H1 (cell line): ENCODE data around the gene TMUB1. TPM values are rescaled to one million over a fixed set of nuclear protein-coding genes. Genes with fewer than 3 reads are reported as not detected.

Experiments
- CTCF ChIA-PET: fragments of 300-600 bp; sonication (Branson Sonifier 250); formaldehyde crosslinking; loops from one replicate; lab custom pipeline; 2021; ENCODE audit not compliant: partially characterized antibody; lab: Charles Lee
- POLR2A ChIA-PET: fragments of 300-600 bp; sonication (Branson Sonifier 250); formaldehyde crosslinking; loops from one replicate; lab custom pipeline; 2021; ENCODE audit warnings: inconsistent platforms; ENCODE audit not compliant: partially characterized antibody; lab: Charles Lee
- DNase-seq, 2 experiments: peaks; one replicate each; pipeline versions ENCODE4 v3.0.0 to v3.0.0-alpha.2; 2010 to 2022; ENCODE audit warnings: low spot score in 2 of 2, low read depth in 1 of 2, mixed read lengths in 1 of 2
- FAIRE-seq: peaks from 2 replicates; lab custom pipeline; 2011; peaks lifted over from hg19 to GRCh38; lab: Jason Lieb, UNC
- H2AFZ ChIP-seq: 2 replicates; pipeline ENCODE4 v1.8.1; 2012; ENCODE audit warnings: low read length, inconsistent platforms
- H2AK5ac ChIP-seq: 2 replicates; pipeline ENCODE4 v1.6.1; 2013; ENCODE audit warnings: low read depth, low read length
- H2BK120ac ChIP-seq: replicated peaks from 2 replicates; pipeline ENCODE3; 2013; ENCODE audit warnings: low read depth, low read length, inconsistent platforms
- H2BK12ac ChIP-seq: 2 replicates; pipeline ENCODE4 v1.6.1; 2013; ENCODE audit warnings: low read depth, low read length
- H2BK15ac ChIP-seq: 2 replicates; pipeline ENCODE4 v1.6.1; 2013; ENCODE audit warnings: low read length
- H2BK20ac ChIP-seq: 2 replicates; pipeline ENCODE4 v1.6.1; 2013; ENCODE audit warnings: low read length
- H2BK5ac ChIP-seq: 2 replicates; pipeline ENCODE4 v1.6.1; 2013; ENCODE audit warnings: low read depth, low read length
- H3K14ac ChIP-seq: 2 replicates; pipeline ENCODE4 v1.6.1; 2013; ENCODE audit warnings: inconsistent platforms; ENCODE audit not compliant: insufficient read length
- H3K18ac ChIP-seq: 2 replicates; pipeline ENCODE4 v1.6.1; 2013; ENCODE audit warnings: low read length; ENCODE audit errors: extremely low read depth
- H3K23ac ChIP-seq: 2 replicates; pipeline ENCODE4 v1.6.1; 2013; ENCODE audit warnings: inconsistent platforms; ENCODE audit not compliant: insufficient read length
- H3K23me2 ChIP-seq: 2 replicates; pipeline ENCODE4 v1.6.1; 2013; ENCODE audit warnings: low read depth, low read length
- H3K27ac ChIP-seq: 2 replicates; pipeline ENCODE4 v1.6.1; 2011; ENCODE audit warnings: low read depth, low read length, inconsistent platforms
- H3K27me3 ChIP-seq, 4 experiments: replicated peaks in 1 of 4; 1 replicate in 1 of 4; 2 replicates in 3 of 4; pipeline versions ENCODE4 v1.6.1 to v1.8.1; 2011 to 2013; ENCODE audit warnings: low read length in 3 of 4, mild to moderate bottlenecking in 3 of 4, inconsistent platforms in 2 of 4, mixed read lengths in 2 of 4, moderate library complexity in 1 of 4; ENCODE audit not compliant: control insufficient read depth in 3 of 4, insufficient read depth in 3 of 4; ENCODE audit errors: extremely low read depth in 1 of 4
- H3K36me3 ChIP-seq, 4 experiments: 2 replicates each; pipeline versions ENCODE4 v1.6.1 to v1.8.1; 2011 to 2013; ENCODE audit warnings: mild to moderate bottlenecking in 4 of 4, low read length in 3 of 4, moderate library complexity in 2 of 4, control low read depth in 1 of 4, inconsistent platforms in 1 of 4; ENCODE audit not compliant: insufficient read depth in 4 of 4, control insufficient read depth in 2 of 4
- H3K4ac ChIP-seq: replicated peaks from 2 replicates; pipeline ENCODE3; 2013; ENCODE audit warnings: low read length, low read depth, mixed read lengths, inconsistent platforms; ENCODE audit not compliant: insufficient read length
- H3K4me1 ChIP-seq, 4 experiments: replicated peaks in 1 of 4; 1 replicate in 1 of 4; 2 replicates in 3 of 4; pipeline versions ENCODE4 v1.6.1 to v1.8.1; 2011 to 2013; ENCODE audit warnings: low read length in 3 of 4, inconsistent platforms in 2 of 4, mixed read lengths in 1 of 4; ENCODE audit not compliant: insufficient read depth in 4 of 4, control insufficient read depth in 3 of 4
- H3K4me2 ChIP-seq, 2 experiments: 2 replicates each; pipeline versions ENCODE4 v1.6.1 to v1.8.1; 2011 to 2013; ENCODE audit warnings: low read depth in 2 of 2, low read length in 2 of 2, control low read depth in 1 of 2, inconsistent platforms in 1 of 2, mild to moderate bottlenecking in 1 of 2; ENCODE audit not compliant: insufficient read depth in 1 of 2
- H3K4me3 ChIP-seq, 4 experiments: fragments of 200-600, 300-600 bp in 1 of 4; sonication (generic), shearing (Covaris generic), sonication (Bioruptor Twin) in 1 of 4; 2 replicates each; pipeline versions ENCODE4 v1.5.1 to v1.8.1; 2011 to 2016; ENCODE audit warnings: low read length in 4 of 4, low read depth in 3 of 4, control low read depth in 2 of 4, inconsistent platforms in 2 of 4, mild to moderate bottlenecking in 2 of 4, mixed read lengths in 1 of 4, moderate library complexity in 1 of 4; ENCODE audit not compliant: insufficient read depth in 2 of 4; ENCODE audit errors: extremely low read depth in 1 of 4
- H3K56ac ChIP-seq: replicated peaks from 2 replicates; pipeline ENCODE3; 2013; ENCODE audit warnings: low read depth, mild to moderate bottlenecking, mixed read lengths, low read length, inconsistent platforms; ENCODE audit not compliant: insufficient read length
- H3K79me1 ChIP-seq: 2 replicates; pipeline ENCODE4 v1.6.1; 2013; ENCODE audit warnings: low read depth, low read length, control low read depth
- H3K79me2 ChIP-seq, 2 experiments: 2 replicates each; pipeline versions ENCODE4 v1.6.1 to v1.8.1; 2012 to 2013; ENCODE audit warnings: low read length in 2 of 2, mild to moderate bottlenecking in 2 of 2, inconsistent platforms in 1 of 2; ENCODE audit not compliant: insufficient read depth in 2 of 2, control insufficient read depth in 1 of 2
- H3K9ac ChIP-seq, 4 experiments: replicated peaks in 1 of 4; 1 replicate in 1 of 4; 2 replicates in 3 of 4; pipeline versions ENCODE4 v1.6.1 to v1.8.1; 2011 to 2013; ENCODE audit warnings: low read depth in 3 of 4, low read length in 3 of 4, control low read depth in 2 of 4, mild to moderate bottlenecking in 2 of 4, moderate library complexity in 2 of 4, inconsistent platforms in 1 of 4; ENCODE audit errors: extremely low read depth in 1 of 4
- H3K9me3 ChIP-seq, 2 experiments: 2 replicates each; pipeline versions ENCODE4 v1.6.1 to v1.8.1; 2012 to 2013; ENCODE audit warnings: mild to moderate bottlenecking in 2 of 2, moderate library complexity in 2 of 2, control low read depth in 1 of 2, inconsistent platforms in 1 of 2, low read depth in 1 of 2, low read length in 1 of 2, mixed read lengths in 1 of 2; ENCODE audit not compliant: insufficient read depth in 2 of 2
- H4K20me1 ChIP-seq, 2 experiments: replicated peaks in 1 of 2; 2 replicates each; pipeline versions ENCODE3 to v1.8.1; 2011 to 2013; ENCODE audit warnings: inconsistent platforms in 2 of 2, low read length in 2 of 2, mild to moderate bottlenecking in 1 of 2; ENCODE audit not compliant: insufficient read depth in 2 of 2, control insufficient read depth in 1 of 2
- H4K5ac ChIP-seq: 2 replicates; pipeline ENCODE4 v1.6.1; 2013; ENCODE audit warnings: low read length, low read depth, mixed read lengths, inconsistent platforms; ENCODE audit not compliant: insufficient read length
- H4K8ac ChIP-seq: 2 replicates; pipeline ENCODE4 v1.8.0; 2013; ENCODE audit warnings: mild to moderate bottlenecking, moderate library complexity, low read length, inconsistent platforms; ENCODE audit not compliant: insufficient read depth; ENCODE audit errors: extremely low read depth
- H4K91ac ChIP-seq: replicated peaks from 2 replicates; pipeline ENCODE3; 2013; ENCODE audit warnings: low read length, mixed read lengths, inconsistent platforms; ENCODE audit not compliant: insufficient read length
- EP300 ChIP-seq, 2 experiments: IDR thresholded peaks; 1 replicate in 1 of 2; 2 replicates in 1 of 2; pipeline ENCODE4 v1.6.1; 2011 to 2012; ENCODE audit warnings: low read depth in 2 of 2, low read length in 2 of 2, mild to moderate bottlenecking in 2 of 2, borderline replicate concordance in 1 of 2, inconsistent platforms in 1 of 2, moderate library complexity in 1 of 2
- POLR2A ChIP-seq, 2 experiments: IDR thresholded peaks; 1 replicate in 1 of 2; 2 replicates in 1 of 2; pipeline ENCODE4 v1.6.1; 2011; ENCODE audit warnings: low read depth in 2 of 2, low read length in 2 of 2, mild to moderate bottlenecking in 2 of 2; ENCODE audit errors: control extremely low read depth in 1 of 2
- WGBS, 2 experiments: shearing (Covaris generic) in 1 of 2; methylation state at CpG; one replicate each; pipeline versions ENCODE4 v1.1.6 to v1.1.7; 2013 to 2015; ENCODE audit warnings: low lambda C conversion rate in 2 of 2, mixed read lengths in 2 of 2, inconsistent platforms in 1 of 2, low coverage in 1 of 2, missing lambda C conversion rate in 1 of 2; ENCODE audit not compliant: insufficient replicate concordance in 2 of 2, insufficient coverage in 1 of 2, insufficient read length in 1 of 2; ENCODE audit errors: extremely low coverage in 1 of 2, missing lambda C conversion rate in 1 of 2; 5-methylcytosine and 5-hydroxymethylcytosine counted together
- polyA plus RNA-seq, 7 experiments: library from polyadenylated mRNA; depleted of rRNA in 3 of 7; stranded (reverse) in 5 of 7; unstranded in 2 of 7; fragments of >200 nt in 5 of 7; fragments of 200-250 nt in 2 of 7; gene quantifications; 1 replicate in 5 of 7; 2 replicates in 1 of 7; 4 replicates in 1 of 7; pipeline versions ENCODE4 v1.2.1 to v1.2.3, GENCODE V29; 2011 to 2013; ENCODE audit warnings: missing spikeins in 2 of 7, mixed read lengths in 2 of 7
- total RNA-seq: library from RNA; stranded (reverse); fragmentation: NEBNext Ultra II Directional; extraction: Animal tissue kit (Norgen Biotek cat#: 25700); gene quantifications from 2 replicates; pipeline ENCODE4 v1.2.1, GENCODE V29; 2021

The TMUB1 gene
- total and polyA plus RNA-seq, 2 of the 8 experiments (the other 6 are each of a cell fraction or from before 2014, with no cell fraction given): 41.4 to 56.2 TPM

DNA sequence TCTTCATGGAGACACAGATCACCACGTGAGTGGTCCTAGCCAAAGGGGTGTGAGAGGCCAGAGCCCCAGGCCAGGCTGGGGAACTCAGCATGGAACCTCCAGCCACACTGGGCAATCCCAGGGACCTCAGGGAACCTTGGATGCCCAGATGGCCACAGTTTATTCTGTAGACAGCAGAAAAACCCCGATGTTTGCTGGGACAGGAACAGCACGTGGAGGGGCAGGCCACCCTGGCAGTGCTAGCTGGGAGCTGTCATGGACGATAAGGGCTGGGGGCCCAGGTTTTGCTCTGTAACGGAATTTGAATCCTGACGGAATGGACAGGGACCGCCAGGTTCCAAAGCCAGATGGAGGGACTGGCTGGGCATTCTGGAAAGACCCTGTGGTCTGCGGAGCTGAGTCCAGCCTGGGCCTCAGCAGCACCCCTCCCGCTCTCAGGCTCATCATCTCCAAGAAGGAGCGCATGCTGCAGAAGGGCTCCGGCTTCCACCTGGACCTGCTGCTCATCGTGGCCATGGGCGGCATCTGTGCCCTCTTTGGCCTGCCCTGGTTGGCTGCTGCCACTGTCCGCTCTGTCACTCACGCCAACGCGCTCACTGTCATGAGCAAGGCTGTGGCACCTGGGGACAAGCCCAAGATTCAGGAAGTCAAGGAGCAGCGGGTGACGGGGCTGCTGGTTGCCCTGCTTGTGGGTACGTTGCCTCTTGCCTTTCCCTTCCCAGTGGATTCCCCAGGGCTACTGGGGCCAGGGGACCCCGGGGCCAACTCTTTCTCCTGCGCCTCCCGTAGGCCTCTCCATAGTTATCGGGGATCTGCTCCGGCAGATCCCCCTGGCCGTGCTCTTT is 8.3 kb downstream of the TMUB1 start:
- Histone ChIP-seq H3K23me2 (peaks cover 3% of the 10 kb centered on the region), H3K4me1 (peaks cover 0 to 20% (median 15%) of the 10 kb centered on the region in 4 experiments; a peak in 6 of 7 replicates), H3K4me2 (no peak overlapping the region), H3K4ac (no peak overlapping the region), H3K14ac (no peak overlapping the region), H2BK120ac (no peak overlapping the region), H3K79me2 (peaks cover 0 to 5% of the 10 kb centered on the region in 2 experiments; a peak in 1 of 4 replicates), H3K9me3 (no peaks in the 10 kb centered on the region), H3K79me1 (peaks cover 5% of the 10 kb centered on the region), H3K18ac (no peak overlapping the region), H3K27ac (no peak overlapping the region), H2BK15ac (no peak overlapping the region), H3K9ac (no peak overlapping the region), H2AK5ac (no peak overlapping the region), H3K36me3 (peaks cover 19 to 49% (median 42%) of the 10 kb centered on the region in 4 experiments), H3K4me3 (no peak overlapping the region), H2BK5ac (no peak overlapping the region), H2AFZ (no peak overlapping the region), H2BK20ac (no peak overlapping the region)
- no peak for DNase-seq
- CTCF ChIA-PET: interaction anchor here (0.8 to 6.0 kb wide), 7 partner anchors 11 to 57 kb away, joined by 3 to 81 read pairs (median 4); no protein-coding TSS in a partner anchor
- POLR2A ChIA-PET: interaction anchor here (0.6 to 4.9 kb wide), 4 partner anchors 9 to 130 kb away, joined by 3 to 77 read pairs (median 18); no protein-coding TSS in a partner anchor
- FAIRE-seq: no peak
- WGBS, 2 experiments: 92% methylated on average over 25 of the region's 26 CpGs; no CpG with 5 or more reads in 1 of the 2 experiments
- TF ChIP-seq EP300 (IDR thresholded peaks at IDR 0.05; ENCODE audit: borderline replicate concordance in 1 of 2, low read depth in 2 of 2, low read length in 2 of 2): no peak
- TF ChIP-seq POLR2A (IDR thresholded peaks at IDR 0.05; ENCODE audit: control extremely low read depth in 1 of 2, low read depth in 2 of 2, low read length in 2 of 2): 0 out of 3 replicates have a peak, but pooled peaks of 1 of the 2 experiments have one; percentile 16
- TF ChIP-seq, all 59 proteins: peak for 1
- no peak overlapping the region for H4K8ac ChIP-seq
- H4K20me1 ChIP-seq: peaks cover 18 to 27% of the 10 kb centered on the region in 2 experiments
- no peaks in the 10 kb centered on the region for H3K27me3 ChIP-seq
- H2BK12ac ChIP-seq: no peak overlapping the region
- H3K56ac ChIP-seq: no peak overlapping the region
- no peak overlapping the region for H4K5ac ChIP-seq
- no peak overlapping the region for H4K91ac ChIP-seq
- H3K23ac ChIP-seq: no peak overlapping the region
